Naive B cell (primary cell): Measurements from ENCODE around the gene PRRT4. TPM values are rescaled to one million over a fixed set of nuclear protein-coding genes. Genes with fewer than 3 reads are reported as not detected.

Experiments
- ATAC-seq, 2 donors: fragments of 150-1000 bp; cut with Tn5 transposase; 2 replicates each; pipeline ENCODE4 v1.10.0; 2021; ENCODE audit warnings: low read depth in 2 of 2, mild to moderate bottlenecking in 2 of 2, moderate library complexity in 2 of 2
- DNase-seq: peaks from one replicate; pipeline ENCODE4 v3.0.0; 2022
- H3K27ac Mint-ChIP-seq, 6 donors: one replicate each; pipeline ENCODE4 v1.8.0; 2020 to 2022; ENCODE audit warnings: mild to moderate bottlenecking in 6 of 6, mixed read lengths in 6 of 6, moderate library complexity in 5 of 6, inconsistent platforms in 2 of 6
- H3K27me3 Mint-ChIP-seq, 3 donors: one replicate each; pipeline ENCODE4 v1.8.0; 2021 to 2022; ENCODE audit warnings: mixed read lengths in 3 of 3, mild to moderate bottlenecking in 1 of 3
- H3K36me3 Mint-ChIP-seq, 2 donors: one replicate each; pipeline ENCODE4 v1.8.0; 2020 to 2022; ENCODE audit warnings: mixed read lengths in 2 of 2, inconsistent platforms in 1 of 2, mild to moderate bottlenecking in 1 of 2
- H3K4me1 Mint-ChIP-seq, 3 donors: one replicate each; pipeline ENCODE4 v1.8.0; 2020 to 2022; ENCODE audit warnings: mixed read lengths in 3 of 3, inconsistent platforms in 1 of 3, mild to moderate bottlenecking in 1 of 3, moderate library complexity in 1 of 3
- H3K4me3 Mint-ChIP-seq, 8 donors: one replicate each; pipeline ENCODE4 v1.8.0; 2020 to 2022; ENCODE audit warnings: mild to moderate bottlenecking in 8 of 8, mixed read lengths in 8 of 8, moderate library complexity in 8 of 8, inconsistent platforms in 2 of 8
- H3K9me3 Mint-ChIP-seq, 7 donors: one replicate each; pipeline ENCODE4 v1.8.0; 2020 to 2022; ENCODE audit warnings: mixed read lengths in 7 of 7, mild to moderate bottlenecking in 5 of 7, inconsistent platforms in 2 of 7, moderate library complexity in 1 of 7
- polyA plus RNA-seq, 6 donors: library from polyadenylated mRNA; unstranded; fragments of 300-500 nt; fragmentation: Illumina TruSeq; gene quantifications; one replicate each; pipeline ENCODE4 v1.2.3, GENCODE V29; 2021; ENCODE audit warnings: low read depth in 6 of 6

The PRRT4 gene
- polyA plus RNA-seq, 6 donors from 2014 or later, result not detected

GRCh38 chr7:128403676-128404075 is 42.2 kb upstream of the PRRT4 start:
- H3K36me3 Mint-ChIP-seq, result no peaks in the 10 kb centered on the region
- no peaks in the 10 kb centered on the region for H3K9me3 Mint-ChIP-seq
- no peaks in the 10 kb centered on the region for H3K27me3 Mint-ChIP-seq
- no peak for DNase-seq
- peaks cover 28 to 40% (median 37%) of the 10 kb centered on the region in 3 donors for H3K4me1 Mint-ChIP-seq
- peak overlapping the region in 6 of 8 donors; percentile 5 to 88 (median 85) for H3K4me3 Mint-ChIP-seq
- H3K27ac Mint-ChIP-seq, result no peak overlapping the region
- no peak for ATAC-seq

- no peak for DNase-seq
- Mint-ChIP-seq H3K27ac (no peak overlapping the region), H3K4me1 (peaks cover 21 to 31% (median 28%) of the 10 kb centered on the region in 3 donors), H3K4me3 (peak overlapping the region in 1 of 8 donors; percentile 0), H3K27me3 (no peaks in the 10 kb centered on the region), H3K9me3 (no peaks in the 10 kb centered on the region), H3K36me3 (peaks cover 0 to 7% of the 10 kb centered on the region in 2 donors)
- no peak for ATAC-seq
Observed at GRCh38 chr7:128402356-128402755, 40.9 kb upstream of the PRRT4 start.

- Mint-ChIP-seq H3K4me1 (peaks cover 8 to 17% (median 17%) of the 10 kb centered on the region in 3 donors), H3K27ac (peak overlapping the region in 1 of 6 donors; percentile 53), H3K9me3 (no peaks in the 10 kb centered on the region), H3K27me3 (no peaks in the 10 kb centered on the region), H3K36me3 (peaks cover 0 to 7% of the 10 kb centered on the region in 2 donors), H3K4me3 (peak overlapping the region in 1 of 8 donors; percentile 52)
- no peak for DNase-seq
- ATAC-seq, result no peak
Observed at GRCh38 chr7:128400566-128400965, 39.1 kb upstream of the PRRT4 start.

GRCh38 chr7:128399991-128400390 is 38.5 kb upstream of the PRRT4 start:
- peaks cover 0 to 7% of the 10 kb centered on the region in 2 donors for H3K36me3 Mint-ChIP-seq
- DNase-seq, result no peak
- no peaks in the 10 kb centered on the region for H3K27me3 Mint-ChIP-seq
- ATAC-seq, result no peak
- peak overlapping the region in 1 of 6 donors; percentile 53 for H3K27ac Mint-ChIP-seq
- no peaks in the 10 kb centered on the region for H3K9me3 Mint-ChIP-seq
- no peak overlapping the region for H3K4me3 Mint-ChIP-seq
- peaks cover 8 to 16% (median 13%) of the 10 kb centered on the region in 3 donors for H3K4me1 Mint-ChIP-seq

GRCh38 chr7:128398841-128399135 is 37.3 kb upstream of the PRRT4 start:
- Mint-ChIP-seq H3K27ac (no peak overlapping the region), H3K4me1 (peaks cover 3 to 6% (median 3%) of the 10 kb centered on the region in 3 donors), H3K27me3 (no peaks in the 10 kb centered on the region), H3K9me3 (no peaks in the 10 kb centered on the region), H3K36me3 (peaks cover 0 to 7% of the 10 kb centered on the region in 2 donors), H3K4me3 (no peak overlapping the region)
- DNase-seq, result no peak
- no peak for ATAC-seq

- ATAC-seq (peak in 1 of 2 donors; percentile 35), DNase-seq (no peak)
- H3K27me3 Mint-ChIP-seq, result no peaks in the 10 kb centered on the region
- peak overlapping the region in 2 of 6 donors; percentile 24 to 93 for H3K27ac Mint-ChIP-seq
- H3K9me3 Mint-ChIP-seq, result no peaks in the 10 kb centered on the region
- no peak overlapping the region for H3K4me3 Mint-ChIP-seq
- H3K4me1 Mint-ChIP-seq, result peaks cover 0 to 6% (median 3%) of the 10 kb centered on the region in 3 donors
- peaks cover 0 to 7% of the 10 kb centered on the region in 2 donors for H3K36me3 Mint-ChIP-seq
Observed at GRCh38 chr7:128398016-128398840, 36.7 kb upstream of the PRRT4 start.

- Mint-ChIP-seq H3K9me3 (no peaks in the 10 kb centered on the region), H3K27ac (no peak overlapping the region), H3K4me3 (no peak overlapping the region), H3K27me3 (no peaks in the 10 kb centered on the region), H3K4me1 (peaks cover 0 to 3% (median 3%) of the 10 kb centered on the region in 3 donors), H3K36me3 (peaks cover 0 to 7% of the 10 kb centered on the region in 2 donors)
- DNase-seq, result no peak
- ATAC-seq, result no peak
Observed at GRCh38 chr7:128396357-128396756, 34.9 kb upstream of the PRRT4 start.

- Mint-ChIP-seq H3K27me3 (no peaks in the 10 kb centered on the region), H3K27ac (peak overlapping the region in 1 of 6 donors; percentile 75), H3K4me1 (peaks cover 0 to 3% (median 0%) of the 10 kb centered on the region in 3 donors), H3K36me3 (peaks cover 0 to 7% of the 10 kb centered on the region in 2 donors), H3K9me3 (no peaks in the 10 kb centered on the region), H3K4me3 (no peak overlapping the region)
- ATAC-seq (no peak), DNase-seq (no peak)
Observed at GRCh38 chr7:128395748-128396147, 34.3 kb upstream of the PRRT4 start.

GRCh38 chr7:128394904-128395496 is 33.5 kb upstream of the PRRT4 start:
- H3K4me3 Mint-ChIP-seq, result no peak overlapping the region
- DNase-seq, result no peak
- H3K9me3 Mint-ChIP-seq, result no peaks in the 10 kb centered on the region
- no peaks in the 10 kb centered on the region for H3K27me3 Mint-ChIP-seq
- H3K27ac Mint-ChIP-seq, result no peak overlapping the region
- peaks cover 0 to 7% of the 10 kb centered on the region in 2 donors for H3K36me3 Mint-ChIP-seq
- ATAC-seq, result no peak
- peaks cover 0 to 3% (median 0%) of the 10 kb centered on the region in 3 donors for H3K4me1 Mint-ChIP-seq

GRCh38 chr7:128393526-128394330 is 32.2 kb upstream of the PRRT4 start:
- H3K36me3 Mint-ChIP-seq, result peaks cover 0 to 7% of the 10 kb centered on the region in 2 donors
- no peak for DNase-seq
- no peak overlapping the region for H3K4me3 Mint-ChIP-seq

GRCh38 chr7:128392446-128393327 is 31.2 kb upstream of the PRRT4 start:
- peaks cover 0 to 1% of the 10 kb centered on the region in 2 donors for H3K36me3 Mint-ChIP-seq
- H3K27me3 Mint-ChIP-seq, result no peaks in the 10 kb centered on the region
- ATAC-seq (no peak), DNase-seq (no peak)
- peaks cover 0 to 7% (median 4%) of the 10 kb centered on the region in 3 donors for H3K4me1 Mint-ChIP-seq
- no peaks in the 10 kb centered on the region for H3K9me3 Mint-ChIP-seq
- H3K27ac Mint-ChIP-seq, result peak overlapping the region in 1 of 6 donors; percentile 24
- H3K4me3 Mint-ChIP-seq, result no peak overlapping the region

More at GRCh38 chr7:128393526-128394330, 32.2 kb upstream of the PRRT4 start:
- no peak for ATAC-seq
- H3K4me1 Mint-ChIP-seq, result peaks cover 0 to 3% (median 0%) of the 10 kb centered on the region in 3 donors
- no peaks in the 10 kb centered on the region for H3K27me3 Mint-ChIP-seq
- no peak overlapping the region for H3K27ac Mint-ChIP-seq
- H3K9me3 Mint-ChIP-seq, result no peaks in the 10 kb centered on the region

- no peak overlapping the region for H3K4me3 Mint-ChIP-seq
- no peaks in the 10 kb centered on the region for H3K36me3 Mint-ChIP-seq
- peak overlapping the region in 1 of 6 donors; percentile 39 for H3K27ac Mint-ChIP-seq
- H3K27me3 Mint-ChIP-seq, result no peaks in the 10 kb centered on the region
- H3K4me1 Mint-ChIP-seq, result peaks cover 0 to 9% (median 7%) of the 10 kb centered on the region in 3 donors
- ATAC-seq, result no peak
- H3K9me3 Mint-ChIP-seq, result no peaks in the 10 kb centered on the region
- DNase-seq, result no peak
Observed at GRCh38 chr7:128391805-128392204, 30.3 kb upstream of the PRRT4 start.
